Ishikawa (cell line): ENCODE measurements around the gene STK17B.

Experiments
- CEBPB ChIP-seq: IDR thresholded peaks from 2 replicates; pipeline ENCODE4 v1.6.1; 2012
- CREB1 ChIP-seq: IDR thresholded peaks from 2 replicates; pipeline ENCODE4 v1.6.1; 2012; ENCODE audit warnings: low read depth
- EGR1 ChIP-seq: IDR thresholded peaks from 2 replicates; pipeline ENCODE4 v1.6.1; 2012
- EP300 ChIP-seq: IDR thresholded peaks from 2 replicates; pipeline ENCODE4 v1.6.1; 2012; ENCODE audit warnings: borderline replicate concordance
- FOXM1 ChIP-seq: IDR thresholded peaks from 2 replicates; pipeline ENCODE4 v1.6.1; 2012; ENCODE audit warnings: low read depth, borderline replicate concordance
- RAD21 ChIP-seq: IDR thresholded peaks from 2 replicates; pipeline ENCODE4 v1.6.1; 2012; ENCODE audit warnings: low read depth
- REST ChIP-seq: IDR thresholded peaks from 2 replicates; pipeline ENCODE4 v1.6.1; 2012; ENCODE audit warnings: low read depth, mild to moderate bottlenecking
- TAF1 ChIP-seq: IDR thresholded peaks from 2 replicates; pipeline ENCODE4 v1.6.1; 2012; ENCODE audit warnings: low read depth, mild to moderate bottlenecking
- TCF12 ChIP-seq: IDR thresholded peaks from 2 replicates; pipeline ENCODE4 v1.6.1; 2012; ENCODE audit warnings: low read depth
- TEAD4 ChIP-seq: IDR thresholded peaks from 2 replicates; pipeline ENCODE4 v1.6.1; 2012
- USF1 ChIP-seq: IDR thresholded peaks from 2 replicates; pipeline ENCODE4 v1.6.1; 2012
- YY1 ChIP-seq: IDR thresholded peaks from 2 replicates; pipeline ENCODE4 v1.6.1; 2012; ENCODE audit warnings: low read depth
- ZBTB7A ChIP-seq: IDR thresholded peaks from 2 replicates; pipeline ENCODE4 v1.6.1; 2012; ENCODE audit warnings: low read depth
- TF ChIP-seq, protein P1 (sequence below): IDR thresholded peaks from 2 replicates; pipeline ENCODE4 v1.6.1; 2012

GRCh38 chr2:196170213-196170605 is 1.2 kb downstream of the STK17B start:
- TF ChIP-seq CEBPB (no peak), RAD21 (no peak), TAF1 (no peak), TCF12 (no peak), YY1 (no peak), REST (no peak), FOXM1 (no peak), EP300 (no peak), USF1 (no peak), TEAD4 (no peak), CREB1 (no peak), EGR1 (no peak), ZBTB7A (no peak)
- TF ChIP-seq, protein P1, sequence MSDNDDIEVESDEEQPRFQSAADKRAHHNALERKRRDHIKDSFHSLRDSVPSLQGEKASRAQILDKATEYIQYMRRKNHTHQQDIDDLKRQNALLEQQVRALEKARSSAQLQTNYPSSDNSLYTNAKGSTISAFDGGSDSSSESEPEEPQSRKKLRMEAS: no peak
